AG10803 (cell line): ENCODE measurements around the gene ZBTB42.
A peak's percentile ranks its signal among the peaks of the same experiment; 100 is the strongest.

Experiments used
- DNase-seq: peaks from one replicate; pipeline ENCODE4 v3.0.0; 2010; ENCODE audit warnings: low read depth
- H3K4me3 ChIP-seq: 2 replicates; pipeline ENCODE4 v1.5.1; 2011; ENCODE audit warnings: mild to moderate bottlenecking, low read length, control low read depth
- TF ChIP-seq, protein P1 (sequence below): conservative IDR thresholded peaks from 2 replicates; pipeline ENCODE4 v1.5.1; 2011; ENCODE audit warnings: mild to moderate bottlenecking, low read length, control low read depth, inconsistent platforms

Gene ZBTB42

DNA sequence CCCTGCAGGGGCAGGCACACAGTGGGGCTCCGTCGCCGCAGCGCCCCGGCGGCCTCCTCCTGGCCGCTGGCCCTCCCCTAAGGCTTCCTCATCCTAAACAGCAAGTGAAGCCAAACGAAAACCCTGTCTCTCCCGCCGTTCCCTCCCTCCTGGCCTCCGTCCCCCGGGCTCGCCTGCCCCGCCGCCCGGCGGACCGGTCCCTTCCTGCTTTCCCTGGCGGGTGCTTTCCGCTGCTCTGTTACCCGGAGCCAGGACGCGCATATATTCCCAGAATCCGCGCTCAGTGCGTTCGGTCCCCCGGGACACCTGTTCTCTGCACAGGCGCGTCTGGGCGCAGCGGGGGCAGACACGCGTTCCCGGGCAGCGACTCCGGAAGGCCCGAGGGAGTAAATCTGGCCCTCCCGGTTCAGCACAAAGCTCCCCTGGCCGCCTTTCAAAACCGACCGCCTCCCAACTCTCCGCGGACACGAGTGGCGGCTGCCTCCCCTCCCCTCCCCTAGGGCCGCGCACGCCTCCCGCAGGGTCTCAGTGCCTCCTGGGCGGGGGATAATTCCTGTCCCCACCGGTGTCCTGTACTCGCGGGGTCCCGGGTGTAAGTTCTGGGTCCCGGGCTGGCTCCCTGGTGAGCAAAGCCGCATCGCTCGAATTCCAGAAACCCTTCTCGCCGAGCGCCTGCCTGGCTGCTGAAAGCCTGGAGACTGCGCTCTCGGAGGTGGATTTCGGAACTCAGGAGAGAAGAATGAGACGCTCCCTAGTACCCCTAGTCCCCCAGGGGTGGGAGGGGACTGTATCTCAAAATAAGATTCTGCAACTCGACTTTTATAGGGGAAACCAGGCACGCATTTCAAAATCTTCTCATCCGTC lies 42.8 kb downstream of the ZBTB42 start:
- DNase-seq: no peak
- TF ChIP-seq, protein P1, sequence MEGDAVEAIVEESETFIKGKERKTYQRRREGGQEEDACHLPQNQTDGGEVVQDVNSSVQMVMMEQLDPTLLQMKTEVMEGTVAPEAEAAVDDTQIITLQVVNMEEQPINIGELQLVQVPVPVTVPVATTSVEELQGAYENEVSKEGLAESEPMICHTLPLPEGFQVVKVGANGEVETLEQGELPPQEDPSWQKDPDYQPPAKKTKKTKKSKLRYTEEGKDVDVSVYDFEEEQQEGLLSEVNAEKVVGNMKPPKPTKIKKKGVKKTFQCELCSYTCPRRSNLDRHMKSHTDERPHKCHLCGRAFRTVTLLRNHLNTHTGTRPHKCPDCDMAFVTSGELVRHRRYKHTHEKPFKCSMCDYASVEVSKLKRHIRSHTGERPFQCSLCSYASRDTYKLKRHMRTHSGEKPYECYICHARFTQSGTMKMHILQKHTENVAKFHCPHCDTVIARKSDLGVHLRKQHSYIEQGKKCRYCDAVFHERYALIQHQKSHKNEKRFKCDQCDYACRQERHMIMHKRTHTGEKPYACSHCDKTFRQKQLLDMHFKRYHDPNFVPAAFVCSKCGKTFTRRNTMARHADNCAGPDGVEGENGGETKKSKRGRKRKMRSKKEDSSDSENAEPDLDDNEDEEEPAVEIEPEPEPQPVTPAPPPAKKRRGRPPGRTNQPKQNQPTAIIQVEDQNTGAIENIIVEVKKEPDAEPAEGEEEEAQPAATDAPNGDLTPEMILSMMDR: no peak
- peak overlapping the region; percentile 12 for H3K4me3 ChIP-seq

DNA sequence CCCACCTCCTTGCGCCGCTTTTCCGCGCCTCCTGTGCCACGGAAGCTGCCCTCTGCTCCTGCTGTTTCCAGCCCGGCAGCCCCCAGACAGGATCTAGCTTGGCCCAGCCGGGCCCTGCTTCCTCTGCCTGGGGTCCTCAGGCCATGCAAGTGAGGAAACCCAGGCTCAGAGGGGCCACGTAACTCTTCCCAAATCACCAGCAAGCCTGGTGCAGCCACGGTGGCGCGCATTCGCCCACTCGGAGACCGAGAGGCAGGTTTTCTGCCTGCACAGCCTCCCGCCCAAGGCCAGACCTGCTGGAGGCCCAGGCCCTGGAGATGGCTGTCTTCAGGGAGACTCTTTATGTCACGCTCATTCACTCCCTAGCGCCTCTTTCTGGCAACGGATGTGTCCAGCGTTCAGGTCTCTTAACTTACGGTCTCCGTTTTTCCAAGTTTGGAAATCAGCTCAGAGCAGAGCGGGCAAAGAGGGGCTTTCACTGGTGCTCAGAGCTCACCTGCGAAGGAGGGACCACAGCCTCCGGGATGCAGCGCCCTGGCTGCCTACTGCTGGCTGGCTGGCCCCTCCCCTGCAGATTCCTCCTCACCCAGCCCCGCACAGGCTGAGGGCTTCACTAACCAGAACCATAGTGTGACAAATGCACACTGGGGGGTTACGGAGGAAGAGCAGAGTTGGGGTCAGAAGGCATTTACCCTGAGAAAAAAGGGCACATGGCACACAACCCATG lies 43.6 kb downstream of the ZBTB42 start:
- TF ChIP-seq, protein P1: no peak
- H3K4me3 ChIP-seq: no peak overlapping the region
- no peak for DNase-seq

DNA sequence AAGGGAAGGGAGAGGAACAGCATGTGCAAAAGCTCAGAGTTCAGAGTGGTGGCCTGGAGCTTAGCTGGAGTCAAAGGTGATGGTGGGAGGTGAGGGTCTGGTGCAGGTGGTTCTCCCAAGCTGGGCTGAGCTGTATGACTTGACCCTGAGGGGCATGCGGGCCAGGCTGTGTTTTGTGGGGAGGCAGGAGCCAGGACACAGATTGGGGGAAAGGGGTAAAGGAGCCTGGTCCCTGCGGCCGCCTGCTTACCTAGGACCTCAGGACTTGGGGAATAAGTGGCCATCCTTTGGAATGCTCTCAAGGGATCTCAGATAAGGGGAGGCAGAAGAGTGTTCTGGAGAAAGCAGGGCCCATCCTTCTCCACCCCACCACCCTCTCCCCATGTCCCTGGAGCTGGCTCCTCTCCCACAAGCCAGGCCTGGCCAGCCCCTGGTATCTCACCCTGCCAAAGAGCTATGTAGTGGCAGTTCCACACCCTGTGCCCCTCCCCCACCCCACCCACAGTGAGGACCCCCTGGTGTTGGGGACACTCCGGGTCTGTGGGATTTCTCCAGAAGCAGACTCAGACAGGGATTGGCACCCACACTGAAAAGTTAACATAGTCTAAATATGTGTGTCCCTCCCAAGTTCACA lies 44.2 kb downstream of the ZBTB42 start:
- no peak for DNase-seq
- H3K4me3 ChIP-seq: no peak overlapping the region
- TF ChIP-seq, protein P1: no peak

DNA sequence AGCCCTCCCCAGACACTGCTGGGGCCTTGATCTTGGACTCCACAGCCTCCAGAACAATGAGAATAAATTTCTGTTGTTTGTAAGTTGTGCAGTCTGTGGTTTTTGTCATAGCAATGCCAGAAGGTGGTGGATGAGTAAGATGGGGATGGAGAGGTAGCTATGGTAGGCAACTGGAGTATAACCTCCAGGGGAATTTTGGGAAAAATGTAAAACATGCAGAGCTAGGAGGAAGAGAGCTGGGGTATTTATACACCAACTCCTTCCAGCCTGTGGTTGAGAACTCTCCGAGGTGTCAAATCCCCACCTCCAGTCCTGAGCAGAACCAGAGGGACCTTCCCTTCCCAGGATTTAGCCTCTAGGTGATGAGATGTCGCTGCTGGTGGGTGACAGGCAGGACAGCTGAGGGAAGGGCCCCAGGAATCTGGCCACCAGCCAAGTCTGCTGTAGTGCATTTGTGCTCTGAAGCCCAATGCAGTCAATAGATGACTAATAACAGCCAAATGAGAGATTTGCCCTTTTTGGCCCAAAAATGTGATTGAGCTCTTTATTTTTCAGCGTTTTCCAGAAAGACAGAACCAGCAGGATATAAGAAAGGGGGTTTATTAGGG lies 45.0 kb downstream of the ZBTB42 start:
- TF ChIP-seq, protein P1: no peak
- no peak for DNase-seq
- H3K4me3 ChIP-seq: no peak overlapping the region

DNA sequence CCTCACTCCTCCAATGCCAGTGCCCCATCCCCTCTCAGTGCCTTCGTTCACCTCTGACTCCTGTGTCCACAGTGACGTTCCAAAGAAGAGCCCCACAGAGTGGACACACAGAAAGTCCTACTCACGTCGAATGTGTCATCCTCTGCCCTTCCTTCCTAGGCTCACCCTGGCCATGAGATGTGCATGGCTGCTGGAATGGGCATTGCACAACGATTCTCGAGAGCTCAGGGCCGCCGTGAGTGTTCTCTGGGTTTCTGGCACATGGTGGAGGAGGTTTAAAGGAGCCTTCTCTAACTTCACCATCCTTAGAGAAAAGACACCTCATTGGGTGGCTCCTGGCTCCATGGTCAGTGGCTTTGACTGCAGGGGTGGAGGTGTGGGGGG lies 51.4 kb downstream of the ZBTB42 start:
- no peak overlapping the region for H3K4me3 ChIP-seq
- TF ChIP-seq, protein P1: no peak
- DNase-seq: no peak
